HG03135 (cell line): ENCODE measurements around the gene PTH2R.

Experiments used
- ATAC-seq: cut with Tn5 transposase; IDR thresholded peaks from one replicate; pipeline ENCODE4 v1.9.1; 2021; ENCODE audit warnings: mild to moderate bottlenecking, moderate library complexity; ENCODE audit not compliant: unreplicated experiment

Gene PTH2R

GRCh38 chr2:208541461-208541988 is 134.9 kb downstream of the PTH2R start:
- ATAC-seq = no peak

GRCh38 chr2:208541989-208542464 is 135.4 kb downstream of the PTH2R start:
- no peak for ATAC-seq

GRCh38 chr2:208542465-208543041 is 136.0 kb downstream of the PTH2R start:
- ATAC-seq = no peak
